ENCODE measurements around the gene OPCML. TPM values are rescaled to one million over a fixed set of nuclear protein-coding genes. Genes with fewer than 3 reads are reported as not detected.

Gene OPCML
- polyA plus RNA-seq, 1 donor (not counting 4 experiments of a cell fraction or from before 2014, with no cell fraction given) = 0.04 TPM

DNA sequence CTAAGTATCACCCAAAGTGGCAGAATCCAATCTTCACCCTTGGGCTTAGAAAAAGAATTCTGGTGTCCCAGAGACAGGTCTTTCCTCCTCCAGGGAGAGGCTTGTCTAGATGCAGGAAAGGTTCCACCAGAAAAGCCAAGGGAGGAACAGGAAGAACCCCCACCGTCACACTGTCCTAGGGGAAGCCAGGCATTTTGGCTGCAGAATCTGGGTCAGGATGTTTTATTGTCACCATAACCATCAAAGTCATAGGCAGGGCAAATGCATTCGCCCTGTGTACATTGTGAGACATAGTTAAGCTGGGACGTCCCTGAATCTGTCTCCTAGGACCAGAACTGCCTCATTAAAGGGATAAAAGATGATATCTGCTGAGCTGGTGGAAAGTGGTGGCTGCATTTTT lies 590.5 kb downstream of the OPCML start:
- H4K20me1 ChIP-seq (ENCODE audit: control insufficient read depth, extremely low read depth, insufficient read depth, low read length) = no peaks in the 10 kb centered on the region
- dilution Hi-C loops (cut with MboI; ENCODE audit: extremely low pct_ligation_motif_present, low sequenced_read_pairs) = no loop called here

DNA sequence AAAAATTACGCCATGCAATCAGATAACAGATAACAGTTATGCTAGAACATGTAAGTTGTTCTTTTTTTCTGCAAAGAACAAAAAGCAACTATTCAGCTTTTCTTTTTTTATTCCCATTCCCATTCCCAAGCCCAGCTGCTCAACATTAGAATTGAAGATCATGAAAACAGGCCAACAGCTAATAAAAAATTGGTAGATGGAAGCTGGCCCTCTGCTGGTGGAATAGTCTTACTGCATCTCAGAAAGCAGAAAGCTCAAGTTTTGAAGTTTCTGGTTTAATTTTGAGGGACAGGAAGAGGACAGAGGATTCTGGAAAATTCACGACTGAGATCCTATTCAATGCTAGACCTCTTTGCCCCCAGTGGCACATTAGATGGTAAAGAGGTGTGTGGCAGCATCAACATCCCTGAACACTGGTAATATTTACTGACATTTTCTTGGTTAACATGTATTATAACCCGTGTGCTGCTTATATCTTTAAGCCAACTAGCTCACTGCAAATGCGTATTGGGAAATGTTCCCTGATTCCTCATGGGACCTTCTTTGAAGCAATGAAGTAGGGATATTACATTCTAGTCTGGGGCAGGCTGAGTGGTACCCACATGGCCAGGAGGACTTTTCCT lies 591.2 kb downstream of the OPCML start:
- no peaks in the 10 kb centered on the region for H3K9me3 ChIP-seq (ENCODE audit: control insufficient read depth, low read depth, low read length)
- no peak overlapping the region for H3K9ac ChIP-seq (ENCODE audit: control insufficient read depth, extremely low read depth, insufficient read depth, low read length)
- H2AFZ ChIP-seq (ENCODE audit: control insufficient read depth, low read length) = no peak overlapping the region
- H3K27ac ChIP-seq (ENCODE audit: control insufficient read depth, insufficient read depth, low read length) = no peak overlapping the region
- no peaks in the 10 kb centered on the region for H3K4me1 ChIP-seq (ENCODE audit: control insufficient read depth, extremely low read depth, insufficient read depth, low read length)
- no peaks in the 10 kb centered on the region for H3K36me3 ChIP-seq (ENCODE audit: control insufficient read depth in 2 of 2, extremely low read depth in 1 of 2, insufficient read depth in 2 of 2, low read length in 2 of 2)
- FAIRE-seq (no peak), DNase-seq (ENCODE audit: low read depth, low spot score) (no peak)
- H3K79me2 ChIP-seq (ENCODE audit: control insufficient read depth, insufficient read depth, low read length) = no peaks in the 10 kb centered on the region
- no peak for TF ChIP-seq EZH2 (IDR thresholded peaks at IDR 0.05; ENCODE audit: low read length)
- TF ChIP-seq, protein P1, sequence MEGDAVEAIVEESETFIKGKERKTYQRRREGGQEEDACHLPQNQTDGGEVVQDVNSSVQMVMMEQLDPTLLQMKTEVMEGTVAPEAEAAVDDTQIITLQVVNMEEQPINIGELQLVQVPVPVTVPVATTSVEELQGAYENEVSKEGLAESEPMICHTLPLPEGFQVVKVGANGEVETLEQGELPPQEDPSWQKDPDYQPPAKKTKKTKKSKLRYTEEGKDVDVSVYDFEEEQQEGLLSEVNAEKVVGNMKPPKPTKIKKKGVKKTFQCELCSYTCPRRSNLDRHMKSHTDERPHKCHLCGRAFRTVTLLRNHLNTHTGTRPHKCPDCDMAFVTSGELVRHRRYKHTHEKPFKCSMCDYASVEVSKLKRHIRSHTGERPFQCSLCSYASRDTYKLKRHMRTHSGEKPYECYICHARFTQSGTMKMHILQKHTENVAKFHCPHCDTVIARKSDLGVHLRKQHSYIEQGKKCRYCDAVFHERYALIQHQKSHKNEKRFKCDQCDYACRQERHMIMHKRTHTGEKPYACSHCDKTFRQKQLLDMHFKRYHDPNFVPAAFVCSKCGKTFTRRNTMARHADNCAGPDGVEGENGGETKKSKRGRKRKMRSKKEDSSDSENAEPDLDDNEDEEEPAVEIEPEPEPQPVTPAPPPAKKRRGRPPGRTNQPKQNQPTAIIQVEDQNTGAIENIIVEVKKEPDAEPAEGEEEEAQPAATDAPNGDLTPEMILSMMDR (optimal IDR thresholded peaks at IDR 0.05 in 1 of 3, IDR thresholded peaks at IDR 0.05 in 1 of 3, conservative IDR thresholded peaks at IDR 0.05 in 1 of 3; ENCODE audit: extremely low read depth in 1 of 3, insufficient read depth in 2 of 3, low read length in 3 of 3) = peak; percentile 16 to 71 (median 71)
- H3K27me3 ChIP-seq (ENCODE audit: control insufficient read depth, extremely low read depth, insufficient read depth, low read length) = peaks cover 21% of the 10 kb centered on the region
- dilution Hi-C loops (cut with MboI; ENCODE audit: extremely low pct_ligation_motif_present, low sequenced_read_pairs) = no loop called here
- no peak overlapping the region for H3K4me3 ChIP-seq (ENCODE audit: control insufficient read depth in 2 of 3, extremely low read depth in 1 of 3, insufficient read depth in 2 of 3, low read depth in 1 of 3, low read length in 3 of 3)
- no peaks in the 10 kb centered on the region for H4K20me1 ChIP-seq (ENCODE audit: control insufficient read depth, extremely low read depth, insufficient read depth, low read length)
- no peak overlapping the region for H3K4me2 ChIP-seq (ENCODE audit: control insufficient read depth, extremely low read depth, insufficient read depth, low read depth, low read length)
- no peaks in the 10 kb centered on the region for H3K9me1 ChIP-seq (ENCODE audit: control insufficient read depth, extremely low read depth, insufficient read depth, low read length)

More for the DNA sequence above, 590.5 kb downstream of the OPCML start:
- H2AFZ ChIP-seq (ENCODE audit: control insufficient read depth, low read length) = no peak overlapping the region
- no peak for DNase-seq (ENCODE audit: low read depth, low spot score)
- no peak overlapping the region for H3K27ac ChIP-seq (ENCODE audit: control insufficient read depth, insufficient read depth, low read length)
- no peaks in the 10 kb centered on the region for H3K36me3 ChIP-seq (ENCODE audit: control insufficient read depth in 2 of 2, extremely low read depth in 1 of 2, insufficient read depth in 2 of 2, low read length in 2 of 2)
- H3K4me3 ChIP-seq (ENCODE audit: control insufficient read depth in 2 of 3, extremely low read depth in 1 of 3, insufficient read depth in 2 of 3, low read depth in 1 of 3, low read length in 3 of 3) = no peak overlapping the region
- H3K9ac ChIP-seq (ENCODE audit: control insufficient read depth, extremely low read depth, insufficient read depth, low read length) = no peak overlapping the region
- no peaks in the 10 kb centered on the region for H3K79me2 ChIP-seq (ENCODE audit: control insufficient read depth, insufficient read depth, low read length)
- no peak overlapping the region for H3K4me2 ChIP-seq (ENCODE audit: control insufficient read depth, extremely low read depth, insufficient read depth, low read depth, low read length)
- no peak for FAIRE-seq
- H3K4me1 ChIP-seq (ENCODE audit: control insufficient read depth, extremely low read depth, insufficient read depth, low read length) = no peaks in the 10 kb centered on the region
- H3K9me1 ChIP-seq (ENCODE audit: control insufficient read depth, extremely low read depth, insufficient read depth, low read length) = no peaks in the 10 kb centered on the region
- no peaks in the 10 kb centered on the region for H3K9me3 ChIP-seq (ENCODE audit: control insufficient read depth, low read depth, low read length)
- peaks cover 21% of the 10 kb centered on the region for H3K27me3 ChIP-seq (ENCODE audit: control insufficient read depth, extremely low read depth, insufficient read depth, low read length)
- TF ChIP-seq EZH2 (IDR thresholded peaks at IDR 0.05; ENCODE audit: low read length) = no peak
- TF ChIP-seq, protein P1 (optimal IDR thresholded peaks at IDR 0.05 in 1 of 3, IDR thresholded peaks at IDR 0.05 in 1 of 3, conservative IDR thresholded peaks at IDR 0.05 in 1 of 3; ENCODE audit: extremely low read depth in 1 of 3, insufficient read depth in 2 of 3, low read length in 3 of 3) = no peak

Measured in keratinocyte (primary cell).